GM12892 (cell line): ENCODE measurements around the gene FAM163B.

ENCODE experiments used
- POLR2A ChIP-seq: IDR thresholded peaks from 2 replicates; pipeline ENCODE4 v1.6.1; 2011; ENCODE audit warnings: low read depth, low read length, control low read depth
- POLR2AphosphoS5 ChIP-seq: IDR thresholded peaks from 2 replicates; pipeline ENCODE4 v1.6.1; 2011; ENCODE audit warnings: low read depth, low read length, control low read depth

GRCh38 chr9:133610845-133611244, 1.7 kb upstream of the FAM163B start:
- no peak for TF ChIP-seq POLR2AphosphoS5
- TF ChIP-seq POLR2A = no peak
